Left renal cortex interstitium (tissue), 4 donors: ENCODE measurements around the gene NPB. TPM values are rescaled to one million over a fixed set of nuclear protein-coding genes. Genes with fewer than 3 reads are reported as not detected.

Experiments used
- DNase-seq, 4 donors: peaks; one replicate each; pipeline ENCODE4 v3.0.0-alpha.2; 2013; ENCODE audit warnings: low read depth in 4 of 4, low spot score in 2 of 4, missing footprints in 1 of 4
- polyA plus RNA-seq, 4 donors: library from polyadenylated mRNA; unstranded; fragments of 120-200 nt; gene quantifications; one replicate each; pipeline ENCODE4 v1.2.1, GENCODE V29; 2013; ENCODE audit not compliant: insufficient read length in 4 of 4

The NPB gene
- polyA plus RNA-seq, 4 donors, result 0.39 to 1.5 (median 0.52) TPM

- DNase-seq, result no peak
Observed at GRCh38 chr17:81934850-81935708, 33.0 kb downstream of the NPB start.

- DNase-seq, result no peak
Observed at GRCh38 chr17:81935709-81936084, 33.7 kb downstream of the NPB start.

- DNase-seq, result no peak
Observed at GRCh38 chr17:81939218-81939617, 37.2 kb downstream of the NPB start.

GRCh38 chr17:81939881-81940385 is 37.9 kb downstream of the NPB start:
- no peak for DNase-seq

GRCh38 chr17:81940538-81941483 is 38.8 kb downstream of the NPB start:
- no peak for DNase-seq

- DNase-seq, result no peak
Observed at GRCh38 chr17:81941484-81942166, 39.6 kb downstream of the NPB start.

- DNase-seq, result no peak
Observed at GRCh38 chr17:81942167-81942553, 40.1 kb downstream of the NPB start.

- DNase-seq, result no peak
Observed at GRCh38 chr17:81944858-81945257, 42.8 kb downstream of the NPB start.

- DNase-seq, result no peak
Observed at GRCh38 chr17:81947189-81947588, 45.2 kb downstream of the NPB start, which contains the start of gene MYADML2. Gene MYADML2, minus strand, starts transcription at chr17:81947233. Its CDS starts 5,492 bp downstream, at chr17:81941741.

GRCh38 chr17:81948635-81949378 is 46.8 kb downstream of the NPB start:
- DNase-seq, result no peak

- no peak for DNase-seq
Observed at GRCh38 chr17:81950501-81950900, 48.5 kb downstream of the NPB start.

GRCh38 chr17:81951785-81952684 is 50.0 kb downstream of the NPB start:
- DNase-seq, result no peak

Other genes starting within 250 kb of the NPB start
- gene PDE6G, start 245.7 kb upstream of the NPB start, polyA plus RNA-seq, result 10 to 100 TPM; 13.5 to 16.8 (median 14.8) TPM
- 10 to 100 TPM; 14.6 to 28.2 (median 19.5) TPM for gene OXLD1, start 235.6 kb upstream of the NPB start, polyA plus RNA-seq
- gene CCDC137, start 235.5 kb upstream of the NPB start, polyA plus RNA-seq, result 10 to 100 TPM; 11.4 to 21.0 (median 19.0) TPM
- 10 to 100 TPM; 37.0 to 54.7 (median 45.8) TPM for gene ARL16, start 218.4 kb upstream of the NPB start, polyA plus RNA-seq
- gene HGS, start 218.2 kb upstream of the NPB start, polyA plus RNA-seq, result 100 to 1,000 TPM in 2 of 4 donors, 10 to 100 TPM in 2; 79.9 to 124 (median 96.4) TPM
- gene MRPL12, start 198.9 kb upstream of the NPB start, polyA plus RNA-seq, result 10 to 100 TPM; 41.0 to 70.1 (median 51.4) TPM
- 10 to 100 TPM; 11.7 to 22.9 (median 20.5) TPM for gene SLC25A10, start 190.0 kb upstream of the NPB start, polyA plus RNA-seq
- gene GCGR, start 98.1 kb upstream of the NPB start, polyA plus RNA-seq, result 10 to 100 TPM in 2 of 4 donors, 1 to 10 TPM in 2; 8.6 to 18.5 (median 12.7) TPM
- 100 to 1,000 TPM in 2 of 4 donors, 10 to 100 TPM in 2; 69.8 to 134 (median 107) TPM for gene MCRIP1, start 68.9 kb upstream of the NPB start, polyA plus RNA-seq
- gene PPP1R27, start 67.2 kb upstream of the NPB start, polyA plus RNA-seq, result under 1 TPM; 0.23 to 0.46 (median 0.37) TPM
- 100 to 1,000 TPM; 397 to 434 (median 411) TPM for gene P4HB, start 41.7 kb upstream of the NPB start, polyA plus RNA-seq
- gene ARHGDIA, start 30.9 kb upstream of the NPB start, polyA plus RNA-seq, result 100 to 1,000 TPM; 156 to 249 (median 195) TPM
- gene ALYREF, start 10.7 kb upstream of the NPB start, polyA plus RNA-seq, result 100 to 1,000 TPM in 1 of 4 donors, 10 to 100 TPM in 3; 66.6 to 107 (median 76.3) TPM
- gene ANAPC11, start 10.5 kb upstream of the NPB start, polyA plus RNA-seq, result 100 to 1,000 TPM in 2 of 4 donors, 10 to 100 TPM in 2; 72.2 to 130 (median 96.2) TPM
- gene PCYT2, start 9.2 kb downstream of the NPB start, polyA plus RNA-seq, result 10 to 100 TPM; 45.7 to 55.9 (median 49.5) TPM
- 10 to 100 TPM in 3 of 4 donors, 1 to 10 TPM in 1; 9.6 to 19.6 (median 14.7) TPM for gene SIRT7, start 15.9 kb downstream of the NPB start, polyA plus RNA-seq
- 10 to 100 TPM in 3 of 4 donors, 1 to 10 TPM in 1; 9.8 to 15.4 (median 11.9) TPM for gene MAFG, start 25.5 kb downstream of the NPB start, polyA plus RNA-seq
- gene PYCR1, start 35.1 kb downstream of the NPB start, polyA plus RNA-seq, result 10 to 100 TPM; 27.6 to 38.1 (median 31.7) TPM
- under 1 TPM in 3 of 4 donors, not detected in 1; 0.14 to 0.33 (median 0.24) TPM for gene MYADML2, start 45.0 kb downstream of the NPB start, polyA plus RNA-seq
- 1 to 10 TPM; 2.1 to 3.2 (median 2.8) TPM for gene NOTUM, start 58.9 kb downstream of the NPB start, polyA plus RNA-seq
- gene ASPSCR1, start 75.4 kb downstream of the NPB start, polyA plus RNA-seq, result 10 to 100 TPM; 22.1 to 40.1 (median 35.8) TPM
- 10 to 100 TPM; 36.3 to 49.2 (median 45.1) TPM for gene CENPX, start 120.6 kb downstream of the NPB start, polyA plus RNA-seq
- 10 to 100 TPM in 3 of 4 donors, 1 to 10 TPM in 1; 10.0 to 19.6 (median 17.1) TPM for gene LRRC45, start 121.1 kb downstream of the NPB start, polyA plus RNA-seq
- gene RAC3, start 129.4 kb downstream of the NPB start, polyA plus RNA-seq, result 10 to 100 TPM in 3 of 4 donors, 1 to 10 TPM in 1; 8.6 to 17.0 (median 14.9) TPM
- 100 to 1,000 TPM in 1 of 4 donors, 10 to 100 TPM in 3; 79.6 to 138 (median 86.5) TPM for gene DCXR, start 135.5 kb downstream of the NPB start, polyA plus RNA-seq
- 10 to 100 TPM; 38.2 to 67.5 (median 52.2) TPM for gene RFNG, start 149.6 kb downstream of the NPB start, polyA plus RNA-seq
- gene GPS1, start 149.7 kb downstream of the NPB start, polyA plus RNA-seq, result 100 to 1,000 TPM in 3 of 4 donors, 10 to 100 TPM in 1; 98.9 to 158 (median 137) TPM
- 10 to 100 TPM; 67.0 to 99.5 (median 97.0) TPM for gene DUS1L, start 163.6 kb downstream of the NPB start, polyA plus RNA-seq
- gene FASN, start 196.0 kb downstream of the NPB start, polyA plus RNA-seq, result 10 to 100 TPM; 29.5 to 65.2 (median 45.9) TPM